GM18505 (cell line): ENCODE data around the gene DDX50.
"Not testable (repeated sequence)": the region's sequence is repeated elsewhere in the genome, so short reads cannot be mapped to it uniquely, and the experiment has no call there.

Experiments used
- ATAC-seq: cut with Tn5 transposase; IDR thresholded peaks from one replicate; pipeline ENCODE4 v1.9.1; 2021; ENCODE audit not compliant: unreplicated experiment
- POLR2A ChIP-seq: IDR thresholded peaks from 4 replicates; pipeline ENCODE4 v1.6.1; 2011; ENCODE audit warnings: borderline replicate concordance; ENCODE audit not compliant: insufficient read depth, insufficient read length; ENCODE audit errors: extremely low read depth

DDX50 gene

DNA sequence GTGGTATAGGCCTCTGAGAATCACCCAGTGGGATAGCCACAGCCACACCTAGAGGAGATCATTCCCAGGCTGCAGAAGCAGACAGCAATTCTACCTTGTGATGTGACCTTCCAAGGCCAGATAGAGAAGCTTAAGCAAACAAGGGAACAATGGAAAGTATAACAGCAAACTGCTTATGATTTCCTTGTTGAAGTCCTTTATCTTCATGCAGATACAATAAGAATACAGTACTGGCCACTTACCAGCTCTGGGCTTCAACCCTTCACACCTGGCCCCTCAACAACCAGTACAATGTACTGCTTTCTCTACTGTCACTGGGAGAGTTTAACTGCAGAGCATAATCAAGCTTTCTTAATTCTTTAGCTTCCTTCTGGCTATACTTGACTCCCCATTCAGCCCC, 22.6 kb upstream of the DDX50 start:
- no peak for ATAC-seq

DNA sequence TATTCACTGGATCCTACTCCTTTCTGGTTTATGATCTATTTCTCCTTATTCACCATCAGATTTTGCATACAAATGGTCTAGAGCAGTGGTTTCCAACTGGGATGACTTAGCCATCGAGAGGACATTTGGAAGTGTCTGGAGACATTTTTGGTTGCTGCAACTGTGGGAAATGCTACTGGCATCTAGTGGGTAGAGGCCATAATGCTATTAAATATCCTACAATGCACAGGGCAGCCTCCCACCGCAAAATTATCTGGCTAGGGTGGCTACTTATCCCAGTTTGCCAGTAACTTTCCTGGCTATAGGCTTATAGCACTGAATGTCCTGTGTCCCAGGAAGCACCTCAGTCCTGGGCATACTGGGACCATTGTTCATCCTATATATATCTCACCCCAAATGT, 21.5 kb upstream of the DDX50 start:
- TF ChIP-seq POLR2A: no peak
- ATAC-seq: no peak

More for the DNA sequence above, 22.6 kb upstream of the DDX50 start:
- TF ChIP-seq POLR2A: no peak

DNA sequence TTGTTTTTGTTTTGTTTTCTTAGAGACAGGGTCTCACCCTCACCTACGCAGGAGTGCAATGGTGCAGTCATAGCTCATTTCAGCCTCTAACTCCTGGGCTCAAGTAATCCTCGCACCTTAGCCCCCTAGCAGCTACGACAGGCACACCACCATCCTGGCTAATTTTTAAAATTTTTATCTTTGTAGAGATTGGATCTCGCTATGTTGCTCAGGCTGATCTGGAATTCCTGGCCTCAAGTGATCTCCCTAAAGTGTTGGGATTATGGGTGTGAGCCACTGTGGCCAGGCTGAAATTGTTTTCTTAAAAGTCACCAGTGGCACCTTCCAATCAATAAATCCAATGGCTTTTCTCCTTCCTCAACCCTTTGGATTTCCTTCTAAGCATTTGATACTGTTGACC, 20.9 kb upstream of the DDX50 start:
- no peak for TF ChIP-seq POLR2A
- no peak for ATAC-seq

DNA sequence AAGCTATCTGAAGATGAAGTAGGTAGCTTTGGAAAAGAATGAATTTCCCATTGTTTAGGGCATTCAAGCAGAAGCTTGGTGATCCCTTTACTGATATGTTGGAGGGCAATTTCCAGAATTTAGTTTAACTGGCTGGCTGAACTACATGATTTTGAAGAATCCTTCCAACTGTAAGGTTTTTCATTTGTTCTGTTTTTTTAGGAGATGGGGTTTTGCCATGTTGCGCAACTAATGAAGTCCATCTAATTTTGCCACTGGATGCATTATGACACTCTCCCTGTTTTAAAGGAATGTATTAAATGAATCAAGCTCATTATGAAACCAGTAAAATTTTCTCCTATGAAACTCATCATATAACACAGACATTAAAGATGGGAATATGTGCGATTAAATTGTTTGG, 6.1 kb upstream of the DDX50 start:
- ATAC-seq: no peak
- TF ChIP-seq POLR2A: no peak

DNA sequence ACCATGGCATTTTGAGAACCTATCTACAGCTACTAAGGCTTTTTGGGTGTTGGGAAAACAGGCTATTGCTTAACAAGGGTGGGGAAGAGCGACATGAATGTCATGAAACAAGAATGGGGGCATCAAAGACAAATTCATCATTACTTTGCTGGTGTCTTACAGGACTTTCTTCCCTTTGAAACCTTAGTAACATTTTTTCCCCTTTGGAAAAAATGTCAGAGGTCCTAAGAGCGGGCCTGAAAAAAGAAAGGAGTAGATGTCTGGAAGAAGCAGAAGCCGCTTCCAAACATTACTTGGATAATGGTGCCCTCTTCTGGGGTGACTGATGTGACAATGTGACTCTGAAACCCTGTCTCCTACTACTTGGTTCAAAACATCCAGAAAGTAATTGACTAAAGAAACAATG, 3.8 kb upstream of the DDX50 start:
- no peak for ATAC-seq
- no peak for TF ChIP-seq POLR2A

DNA sequence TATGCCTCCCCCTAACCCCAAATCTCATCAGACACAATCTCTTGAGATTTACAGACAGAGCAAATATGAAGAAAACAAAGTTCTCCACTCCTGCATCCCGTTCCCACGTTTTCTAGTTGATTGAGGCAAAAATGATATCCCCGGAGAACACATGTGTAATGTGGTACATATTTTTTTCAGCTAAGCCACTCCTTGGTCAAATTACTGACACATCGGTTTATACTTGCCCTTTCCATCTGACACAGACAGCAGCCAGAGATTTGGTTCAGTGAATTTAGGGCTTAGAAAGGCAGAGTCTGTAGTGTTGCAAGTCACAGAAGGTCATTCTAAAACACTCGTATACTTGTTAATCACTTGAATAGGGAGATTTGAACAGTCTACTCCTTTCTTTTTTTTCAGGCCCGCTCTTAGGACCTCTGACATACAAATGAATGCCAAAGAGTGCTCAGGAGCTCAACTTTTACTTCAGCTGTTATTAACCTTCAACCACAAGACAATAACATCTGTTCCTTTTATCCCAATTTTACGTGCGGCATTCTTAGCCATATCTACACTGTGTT, 1.8 kb upstream of the DDX50 start:
- TF ChIP-seq POLR2A: no peak
- no peak for ATAC-seq

DNA sequence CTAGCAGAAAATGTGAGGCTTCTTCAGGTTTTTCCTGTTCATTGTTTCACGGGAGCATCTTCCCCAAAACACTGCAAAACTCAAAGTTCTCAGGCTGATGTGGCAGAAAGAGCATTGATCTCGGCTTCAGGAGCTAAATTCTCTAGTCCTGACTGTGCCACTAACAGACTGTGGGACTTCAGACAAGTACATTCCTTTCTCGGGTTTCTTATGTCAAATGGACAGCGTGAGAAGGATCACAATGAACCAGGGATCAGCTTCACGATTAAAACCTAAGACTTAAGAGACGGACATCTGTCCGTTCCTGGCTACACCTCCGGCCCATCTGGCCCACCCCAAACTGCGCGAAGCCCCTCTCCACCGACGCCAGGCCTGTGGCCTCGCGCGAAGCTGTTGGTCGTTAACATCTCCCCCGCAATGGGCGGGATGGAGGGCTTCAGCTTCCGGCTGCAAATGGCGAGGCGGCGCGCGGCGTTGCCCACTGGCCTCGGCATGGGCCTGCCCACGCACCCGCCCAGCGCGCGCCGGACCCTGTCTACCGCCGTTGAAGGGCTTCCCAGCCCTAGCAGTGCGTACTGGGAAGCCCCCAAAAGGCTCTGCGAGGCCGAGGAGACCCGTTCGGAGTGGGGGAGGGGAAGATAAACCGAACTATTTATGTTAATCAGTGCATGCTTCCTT, 549 bp upstream of the DDX50 start:
- peak; percentile 75 for TF ChIP-seq POLR2A

DNA sequence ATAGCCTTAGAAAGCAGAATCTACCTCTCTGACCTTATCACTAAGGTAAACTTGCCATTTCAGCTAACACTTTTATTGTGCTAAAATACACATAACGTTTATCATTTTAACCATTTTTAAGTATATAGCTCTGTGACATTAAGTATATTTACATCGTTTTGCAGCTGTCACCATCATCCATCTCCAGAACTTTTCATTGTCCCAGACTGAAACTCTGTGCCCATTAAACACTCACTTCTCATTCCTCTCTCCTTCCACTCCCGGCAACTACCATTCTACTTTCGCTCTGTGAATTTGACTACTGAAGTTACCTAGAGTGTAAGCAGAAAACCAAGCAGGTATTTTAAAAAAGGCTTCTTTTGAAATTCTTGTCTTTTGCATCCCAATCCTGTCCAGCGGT, 1.3 kb downstream of the DDX50 start:
- no peak for ATAC-seq
- TF ChIP-seq POLR2A: no peak

More for the DNA sequence above, 549 bp upstream of the DDX50 start:
- ATAC-seq: peak; percentile 33

DNA sequence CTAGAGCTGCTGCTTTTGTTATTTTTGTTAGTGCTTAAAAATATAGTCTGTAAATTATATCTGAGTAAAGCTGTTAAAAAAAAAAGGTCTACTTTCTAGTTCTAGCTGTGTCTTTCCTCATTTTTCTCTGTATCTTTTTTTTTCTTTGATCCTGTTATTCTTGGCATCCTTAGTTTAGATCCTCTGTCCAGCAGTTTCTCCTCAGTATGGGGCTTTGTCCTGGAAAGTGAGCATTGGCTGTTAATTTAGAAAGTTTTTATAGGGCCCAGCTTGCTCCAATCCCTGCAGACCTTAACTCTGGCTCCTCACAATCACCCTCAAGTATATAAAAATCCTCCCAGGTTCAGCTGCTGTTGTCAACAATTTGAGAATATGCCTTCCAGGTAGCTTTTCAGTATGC, 23.5 kb downstream of the DDX50 start:
- no peak for ATAC-seq
- no peak for TF ChIP-seq POLR2A

DNA sequence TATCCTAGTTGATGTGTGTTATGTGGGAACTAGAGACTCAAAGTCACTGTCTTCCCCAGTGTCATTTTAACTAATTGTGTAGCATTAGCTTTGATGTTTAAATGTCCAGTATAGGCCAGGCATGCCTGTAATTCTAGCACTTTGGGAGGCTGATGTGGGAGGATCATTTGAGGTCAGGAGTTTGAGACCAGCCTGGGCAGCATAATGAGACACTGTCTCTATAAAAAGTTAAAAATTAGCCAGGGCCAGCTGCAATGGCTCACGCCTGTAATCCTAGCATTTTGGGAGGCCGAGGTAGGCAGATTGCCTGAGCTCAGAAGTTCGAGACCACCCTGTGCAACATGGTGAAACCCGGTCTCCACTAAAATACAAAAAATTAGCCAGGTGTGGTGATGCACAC, 24.4 kb downstream of the DDX50 start:
- no peak for TF ChIP-seq POLR2A
- ATAC-seq: no peak

DNA sequence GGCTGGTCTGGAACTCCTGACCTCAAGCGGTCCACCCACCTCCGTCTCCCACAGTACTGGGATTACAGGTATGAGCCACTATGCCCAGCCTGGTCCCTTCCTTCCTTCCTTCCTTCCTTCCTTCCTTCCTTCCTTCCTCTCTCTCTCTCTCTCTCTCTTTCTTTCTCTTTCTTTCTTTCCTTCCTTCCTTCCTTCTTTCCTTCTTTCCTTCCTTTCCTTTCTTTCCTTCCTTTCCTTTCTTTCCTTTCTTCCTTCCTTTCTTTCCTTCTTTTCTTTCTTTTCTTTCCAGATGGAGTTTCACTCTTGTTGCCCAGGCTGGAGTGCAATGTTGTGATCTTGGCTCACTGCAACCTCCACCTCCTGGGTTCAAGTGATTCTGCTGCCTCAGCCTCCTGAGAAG, 28.0 kb downstream of the DDX50 start:
- ATAC-seq: not testable (repeated sequence)

DNA sequence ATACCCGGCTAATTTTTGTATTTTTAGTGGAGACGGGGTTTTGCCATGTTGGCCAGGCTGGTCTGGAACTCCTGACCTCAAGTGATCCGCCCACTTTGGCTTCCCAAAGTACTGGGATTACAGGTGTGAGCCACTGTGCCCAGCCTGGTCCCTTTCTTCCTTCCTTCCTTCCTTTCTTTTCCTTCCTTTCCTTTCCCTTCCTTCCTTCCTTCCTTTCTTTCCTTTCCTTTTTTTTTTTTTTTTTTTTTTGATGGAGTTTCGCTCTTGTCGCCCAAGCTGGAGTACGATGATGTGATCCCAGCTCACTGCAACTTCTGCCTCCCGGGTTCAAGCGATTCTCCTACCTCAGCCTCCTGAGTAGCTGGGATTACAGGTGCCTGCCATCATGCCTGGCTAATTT, 28.8 kb downstream of the DDX50 start:
- not testable (repeated sequence) for ATAC-seq

DNA sequence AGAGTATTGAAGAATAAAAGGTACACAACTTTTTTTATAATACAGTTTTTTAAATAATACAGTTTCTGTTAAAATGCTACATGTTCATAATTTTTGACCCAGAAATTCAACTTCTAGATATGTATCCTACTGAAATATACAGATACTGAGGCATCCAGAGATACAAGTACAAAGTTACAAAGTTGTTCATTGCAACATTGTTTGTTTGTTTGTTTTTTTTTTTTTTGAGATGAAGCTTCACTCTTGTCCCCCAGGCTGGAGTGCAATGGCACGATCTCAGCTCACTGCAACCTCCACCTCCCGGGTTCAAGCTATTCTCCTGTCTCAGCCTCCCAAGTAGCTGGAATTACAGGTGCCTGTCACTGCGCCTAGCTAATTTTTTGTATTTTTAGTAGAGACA, 31.7 kb downstream of the DDX50 start:
- ATAC-seq: not testable (repeated sequence)

DNA sequence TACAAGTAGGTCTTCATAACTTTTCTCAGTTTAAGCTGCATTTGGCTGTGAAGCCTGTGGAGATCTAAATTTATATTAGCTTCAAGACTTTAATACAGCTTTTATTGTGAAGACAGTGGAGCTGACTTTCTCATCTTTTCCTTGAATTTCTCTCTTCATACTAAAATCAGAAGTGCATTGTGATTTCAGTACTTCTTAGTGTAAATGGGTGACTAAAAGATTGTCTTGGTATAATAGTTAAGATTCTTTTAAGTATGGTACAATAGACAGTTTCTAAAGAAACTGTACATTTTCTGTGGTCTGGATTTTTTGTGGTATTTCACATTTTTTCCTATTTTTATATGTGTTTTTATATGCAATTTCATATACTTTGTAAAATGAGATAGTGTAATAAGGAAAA, 33.9 kb downstream of the DDX50 start:
- no peak for ATAC-seq
- no peak for TF ChIP-seq POLR2A

DNA sequence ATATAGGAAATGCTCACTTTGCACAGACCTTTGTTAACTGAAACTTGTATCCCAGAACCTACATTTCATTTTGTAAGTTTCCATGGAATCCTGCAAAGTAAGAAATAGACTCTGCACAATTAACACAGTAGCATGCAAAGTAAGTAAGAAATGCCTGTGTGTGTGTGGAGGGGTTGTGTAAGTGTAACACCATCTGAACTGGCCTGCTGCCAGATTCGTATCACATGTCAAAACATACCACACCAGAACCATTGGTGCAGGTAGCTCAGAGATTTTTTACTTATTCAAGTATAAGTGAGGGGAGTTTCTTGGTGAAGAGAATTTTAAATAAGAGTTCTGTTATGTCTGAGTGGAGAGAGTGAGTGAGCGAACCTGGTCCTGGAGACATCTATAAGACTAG, 37.0 kb downstream of the DDX50 start:
- no peak for ATAC-seq
- no peak for TF ChIP-seq POLR2A
